ENCODE results near the gene ECM1.

ECM1 gene

DNA sequence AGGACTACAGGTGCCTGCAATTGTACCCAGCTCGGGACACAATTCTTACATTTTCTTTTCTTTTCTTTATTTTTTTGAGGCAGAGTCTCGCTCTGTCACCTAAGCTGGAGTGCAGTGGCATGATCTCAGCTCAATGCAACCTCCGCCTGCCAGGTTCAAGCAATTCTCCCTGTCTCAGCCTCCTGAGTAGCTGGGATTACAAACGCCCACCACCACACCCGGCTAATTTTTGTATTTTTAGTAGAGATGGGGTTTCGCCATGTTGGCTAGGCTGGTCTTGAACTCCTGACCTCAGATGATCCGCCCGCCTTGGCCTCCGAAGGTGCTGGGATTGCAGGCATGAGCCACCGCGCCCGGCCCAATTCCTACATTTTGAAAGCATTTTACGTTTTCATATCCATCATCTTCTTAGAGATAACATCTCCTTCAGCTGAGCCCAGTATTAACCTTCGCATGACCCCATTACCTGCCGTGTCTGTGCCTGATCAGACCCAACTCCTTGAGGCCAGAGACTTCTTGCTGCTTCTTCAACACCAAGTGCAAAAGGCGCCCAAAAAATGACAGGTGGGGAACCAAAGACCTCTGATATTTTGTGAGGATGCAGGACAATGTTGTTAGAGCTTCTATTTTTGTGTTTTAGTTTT, 38.5 kb downstream of the ECM1 start:
- DNase-seq: no peak

DNA sequence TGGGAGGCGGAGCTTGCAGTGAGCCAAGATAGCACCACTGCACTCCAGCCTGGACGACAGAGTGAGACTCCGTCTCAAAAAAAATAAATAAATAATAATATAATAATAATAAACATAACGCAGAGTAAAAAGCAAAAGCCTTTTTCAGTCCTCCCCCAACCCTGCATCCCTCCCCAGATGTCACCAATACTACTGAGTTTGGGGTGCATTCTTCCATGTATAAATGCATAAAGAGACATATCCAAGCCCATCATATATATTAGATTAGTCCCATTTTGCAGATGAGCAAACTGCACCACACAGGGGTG, 40.4 kb downstream of the ECM1 start:
- no peak for DNase-seq

DNA sequence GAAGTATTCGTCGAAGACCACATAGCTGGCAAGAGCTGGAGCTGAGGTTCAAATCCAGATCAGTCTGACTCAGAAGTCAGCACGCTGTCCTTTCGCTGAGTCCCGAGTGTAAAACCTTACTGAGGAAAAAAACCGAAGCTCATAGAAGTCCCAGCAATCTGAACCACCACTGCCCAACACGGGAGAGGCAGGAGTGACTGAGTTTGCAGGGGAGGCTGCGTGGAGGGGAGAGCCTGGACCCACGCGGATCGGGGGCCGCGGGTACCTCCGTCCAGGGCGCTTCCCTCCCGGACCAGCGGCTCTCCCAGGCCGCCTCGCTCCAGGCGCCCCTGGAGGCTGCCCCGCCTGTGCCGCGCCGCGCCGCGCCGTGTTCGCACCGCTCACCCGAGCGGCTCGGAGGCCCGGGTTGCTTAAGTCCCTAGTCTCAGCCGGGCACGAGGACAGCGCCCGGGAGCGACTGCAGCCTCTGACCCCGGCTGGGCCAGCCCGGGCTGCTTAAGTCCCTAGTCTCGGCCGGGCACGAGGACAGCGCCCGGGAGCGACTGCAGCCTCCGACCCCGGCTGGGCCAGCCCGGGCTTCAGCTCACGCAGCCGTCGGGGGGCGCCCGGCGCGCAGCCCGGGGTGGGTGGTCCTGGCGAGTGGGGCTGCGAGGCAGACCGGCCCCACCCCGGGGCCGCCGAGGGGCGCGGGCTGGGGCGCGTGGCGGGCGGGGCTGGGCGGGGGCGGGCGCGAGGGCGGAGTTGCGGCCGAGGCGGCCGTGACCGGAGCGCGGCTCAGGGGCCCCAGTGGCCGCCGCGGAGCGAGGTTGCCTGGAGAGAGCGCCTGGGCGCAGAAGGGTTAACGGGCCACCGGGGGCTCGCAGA, 41.0 kb downstream of the ECM1 start, which contains the start of gene ADAMTSL4:
Gene ADAMTSL4 (plus strand): TSS at position 777 of the 864 bp plus-strand sequence. CDS start 2,881 bp downstream, outside the sequence.
- DNase-seq: no peak

DNA sequence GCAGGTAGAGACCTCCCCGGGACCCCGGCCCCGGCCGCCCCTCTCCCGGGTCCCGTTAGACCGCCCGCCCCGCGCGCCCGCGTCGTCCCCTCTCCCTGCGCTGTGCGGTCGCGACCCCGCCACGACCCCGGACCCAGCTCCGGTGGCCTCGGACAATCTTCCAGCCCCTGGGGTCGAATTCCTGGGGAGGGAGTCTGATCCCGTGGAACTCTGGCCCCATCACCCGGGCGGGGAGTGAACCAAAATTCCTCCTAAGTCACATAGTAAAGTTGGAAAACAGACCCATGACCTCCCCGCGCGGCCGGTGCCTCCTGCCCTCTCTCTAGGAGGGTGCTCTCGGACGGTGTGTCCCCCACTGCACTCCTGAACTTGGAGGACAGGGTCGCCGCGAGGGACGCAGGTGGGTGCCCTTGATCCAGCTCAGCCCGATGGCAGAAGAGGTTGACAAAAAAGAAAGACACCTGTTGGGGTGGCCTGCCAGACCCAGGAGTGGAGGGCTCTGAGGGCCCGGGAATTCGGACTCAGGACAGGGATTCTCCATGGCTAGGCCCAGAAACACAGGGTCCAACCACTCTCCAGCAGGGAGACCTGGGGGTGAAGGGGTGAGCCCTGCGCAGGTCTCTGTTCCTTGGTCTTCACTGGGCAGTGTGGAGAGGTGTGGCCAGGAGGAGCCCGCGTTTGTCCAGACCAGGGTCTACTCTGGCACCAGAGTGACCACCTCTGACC, 41.8 kb downstream of the ECM1 start:
- DNase-seq: no peak

DNA sequence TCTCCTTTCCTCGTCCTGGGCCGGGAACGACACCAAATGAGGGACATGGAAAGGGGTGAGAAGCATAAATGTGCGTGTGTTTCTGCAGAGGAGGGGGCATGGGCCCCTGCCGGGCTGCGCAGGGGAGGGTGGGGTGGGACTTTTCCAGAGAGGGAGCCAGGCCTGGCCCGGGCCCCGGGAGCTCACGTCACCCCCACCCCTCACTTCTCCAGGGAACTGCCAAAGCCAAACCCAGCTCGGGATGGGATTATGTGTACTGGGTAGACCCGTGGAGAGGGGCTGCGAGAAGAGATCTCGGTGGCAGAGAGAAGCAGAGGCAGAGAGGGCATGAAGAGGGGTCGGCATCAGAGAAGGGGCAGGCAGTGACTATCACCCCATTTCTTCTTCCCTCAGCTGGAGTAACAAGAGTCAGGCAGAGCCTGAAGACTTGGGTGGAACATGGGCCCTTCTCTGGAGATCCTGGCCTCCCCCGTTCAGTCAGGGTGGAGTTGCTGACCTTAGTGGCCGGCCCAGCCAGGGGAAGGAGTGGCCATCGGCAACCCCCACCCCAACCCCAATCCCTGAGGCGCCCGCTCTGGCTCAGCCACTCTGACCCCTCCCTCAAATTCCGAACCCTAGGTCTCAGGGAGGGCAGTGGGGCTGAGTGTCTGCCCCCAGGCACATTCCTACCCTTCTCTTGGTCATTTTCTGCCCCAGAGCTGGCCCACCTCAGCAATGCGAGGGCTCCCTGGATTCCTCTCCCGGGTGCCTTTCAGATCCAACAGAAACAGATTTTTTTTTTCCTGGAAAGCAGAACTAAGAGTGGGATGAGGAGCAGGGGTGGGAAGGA, 42.5 kb downstream of the ECM1 start:
- no peak for DNase-seq

DNA sequence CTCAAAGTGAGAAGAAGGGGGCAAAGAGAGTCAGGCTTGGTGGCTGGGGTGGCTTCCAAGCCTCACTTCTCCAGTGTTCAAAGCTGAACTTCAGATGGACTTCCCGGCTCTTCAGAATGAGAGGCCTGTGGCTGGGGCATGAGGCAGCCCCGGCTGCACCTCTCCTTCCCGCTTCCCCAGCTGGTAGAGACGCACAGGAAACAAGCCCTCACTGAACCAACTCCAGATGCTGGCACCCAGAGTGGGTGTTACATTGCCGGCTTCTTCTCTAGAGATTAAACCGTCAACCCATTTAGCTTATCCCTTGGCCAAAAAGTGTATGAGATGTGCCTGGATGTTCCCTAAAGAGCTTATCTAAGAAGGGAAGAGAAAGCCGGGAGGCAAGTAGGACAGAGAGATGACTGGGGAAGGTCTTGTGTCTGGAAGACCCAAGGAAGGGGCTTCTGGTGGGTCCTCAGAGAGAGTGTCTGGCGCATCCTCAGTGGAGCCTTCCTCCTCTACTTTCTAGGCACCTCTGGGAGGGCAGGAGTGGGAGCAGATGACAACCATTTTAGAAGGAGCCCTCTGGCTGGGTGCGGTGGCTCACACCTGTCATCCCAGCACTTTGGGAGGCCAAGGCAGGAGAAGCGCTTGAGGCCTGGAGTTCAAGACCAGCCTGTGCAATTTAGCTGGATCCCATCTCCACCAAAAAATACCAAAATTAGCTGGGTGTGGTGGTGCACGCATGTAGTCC, 43.3 kb downstream of the ECM1 start:
- DNase-seq: no peak

DNA sequence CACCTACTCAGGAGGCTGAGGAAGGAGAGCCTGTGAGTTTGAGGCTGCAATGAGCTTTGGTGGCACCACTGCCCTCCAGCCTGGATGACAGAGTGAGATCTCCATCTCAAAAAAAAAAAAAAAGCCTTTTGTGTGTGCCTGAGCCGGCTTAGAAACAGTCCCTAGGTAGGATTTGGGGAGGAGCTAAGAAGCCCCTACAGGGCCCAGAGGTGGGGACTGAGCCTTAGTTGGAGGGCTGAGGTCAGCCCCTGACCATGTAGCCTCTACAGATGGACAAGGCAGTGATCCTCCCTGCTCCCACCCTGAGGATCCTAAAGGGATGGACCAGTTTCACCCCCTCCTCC, 43.8 kb downstream of the ECM1 start:
- no peak for DNase-seq

DNA sequence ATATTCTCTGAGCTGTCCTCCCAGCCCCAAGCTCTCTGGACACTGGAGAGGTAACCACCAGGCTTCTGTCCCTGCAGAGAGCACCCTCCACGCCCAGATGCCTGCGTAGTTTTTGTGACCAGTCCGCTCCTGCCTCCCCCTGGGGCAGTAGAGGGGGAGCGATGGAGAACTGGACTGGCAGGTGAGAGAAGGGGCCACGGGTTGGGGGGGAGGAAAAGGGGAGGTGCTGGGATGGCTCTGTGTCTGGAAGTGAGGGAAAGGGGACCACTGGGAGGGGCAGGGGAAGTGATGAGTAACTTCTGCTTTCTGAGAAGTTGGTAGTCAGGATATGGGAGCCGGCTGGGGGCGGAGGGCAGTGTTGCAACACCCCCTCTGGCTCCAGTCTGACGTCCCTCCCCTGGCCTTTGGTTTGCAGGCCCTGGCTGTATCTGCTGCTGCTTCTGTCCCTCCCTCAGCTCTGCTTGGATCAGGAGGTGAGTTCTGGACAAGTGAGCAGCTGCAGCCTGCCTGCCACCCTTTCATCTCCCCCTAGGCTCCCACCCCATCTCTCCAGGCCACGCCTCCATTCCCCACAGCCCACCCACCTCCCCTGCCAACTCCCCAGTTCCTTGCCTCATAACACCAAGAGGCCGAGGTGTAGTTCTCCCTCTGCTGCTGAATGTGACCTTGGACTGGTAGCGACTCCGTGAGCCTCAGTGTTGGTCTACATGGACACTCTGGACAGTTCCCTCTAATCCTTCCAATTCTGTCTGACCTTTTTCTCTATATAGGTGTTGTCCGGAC, 44.4 kb downstream of the ECM1 start:
- DNase-seq: no peak

DNA sequence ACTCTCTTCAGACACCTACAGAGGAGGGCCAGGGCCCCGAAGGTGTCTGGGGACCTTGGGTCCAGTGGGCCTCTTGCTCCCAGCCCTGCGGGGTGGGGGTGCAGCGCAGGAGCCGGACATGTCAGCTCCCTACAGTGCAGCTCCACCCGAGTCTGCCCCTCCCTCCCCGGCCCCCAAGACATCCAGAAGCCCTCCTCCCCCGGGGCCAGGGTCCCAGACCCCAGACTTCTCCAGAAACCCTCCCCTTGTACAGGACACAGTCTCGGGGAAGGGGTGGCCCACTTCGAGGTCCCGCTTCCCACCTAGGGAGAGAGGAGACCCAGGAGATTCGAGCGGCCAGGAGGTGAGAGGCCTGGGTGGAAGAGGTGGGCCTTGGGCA, 45.0 kb downstream of the ECM1 start:
- DNase-seq: no peak

DNA sequence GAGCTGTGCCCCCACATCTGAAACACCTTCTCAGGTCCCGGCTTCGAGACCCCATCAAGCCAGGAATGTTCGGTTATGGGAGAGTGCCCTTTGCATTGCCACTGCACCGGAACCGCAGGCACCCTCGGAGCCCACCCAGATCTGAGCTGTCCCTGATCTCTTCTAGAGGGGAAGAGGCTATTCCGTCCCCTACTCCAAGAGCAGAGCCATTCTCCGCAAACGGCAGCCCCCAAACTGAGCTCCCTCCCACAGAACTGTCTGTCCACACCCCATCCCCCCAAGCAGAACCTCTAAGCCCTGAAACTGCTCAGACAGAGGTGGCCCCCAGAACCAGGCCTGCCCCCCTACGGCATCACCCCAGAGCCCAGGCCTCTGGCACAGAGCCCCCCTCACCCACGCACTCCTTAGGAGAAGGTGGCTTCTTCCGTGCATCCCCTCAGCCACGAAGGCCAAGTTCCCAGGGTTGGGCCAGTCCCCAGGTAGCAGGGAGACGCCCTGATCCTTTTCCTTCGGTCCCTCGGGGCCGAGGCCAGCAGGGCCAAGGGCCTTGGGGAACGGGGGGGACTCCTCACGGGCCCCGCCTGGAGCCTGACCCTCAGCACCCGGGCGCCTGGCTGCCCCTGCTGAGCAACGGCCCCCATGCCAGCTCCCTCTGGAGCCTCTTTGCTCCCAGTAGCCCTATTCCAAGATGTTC, 45.6 kb downstream of the ECM1 start:
- no peak for DNase-seq

DNA sequence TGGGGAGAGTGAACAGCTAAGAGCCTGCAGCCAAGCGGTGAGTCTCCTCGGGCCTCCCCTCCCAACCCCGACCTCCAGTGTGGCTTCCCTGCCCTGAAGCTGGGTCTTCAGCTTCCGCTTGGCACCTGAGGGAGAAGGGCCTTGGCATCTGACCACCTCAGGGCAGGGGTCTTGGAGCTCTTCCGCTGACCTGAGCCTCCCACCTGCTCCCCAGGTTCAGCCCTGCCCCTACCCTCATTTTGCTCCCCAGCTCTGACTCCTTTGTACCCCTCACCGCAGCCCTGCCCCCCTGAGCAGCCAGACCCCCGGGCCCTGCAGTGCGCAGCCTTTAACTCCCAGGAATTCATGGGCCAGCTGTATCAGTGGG, 46.2 kb downstream of the ECM1 start:
- DNase-seq: no peak

DNA sequence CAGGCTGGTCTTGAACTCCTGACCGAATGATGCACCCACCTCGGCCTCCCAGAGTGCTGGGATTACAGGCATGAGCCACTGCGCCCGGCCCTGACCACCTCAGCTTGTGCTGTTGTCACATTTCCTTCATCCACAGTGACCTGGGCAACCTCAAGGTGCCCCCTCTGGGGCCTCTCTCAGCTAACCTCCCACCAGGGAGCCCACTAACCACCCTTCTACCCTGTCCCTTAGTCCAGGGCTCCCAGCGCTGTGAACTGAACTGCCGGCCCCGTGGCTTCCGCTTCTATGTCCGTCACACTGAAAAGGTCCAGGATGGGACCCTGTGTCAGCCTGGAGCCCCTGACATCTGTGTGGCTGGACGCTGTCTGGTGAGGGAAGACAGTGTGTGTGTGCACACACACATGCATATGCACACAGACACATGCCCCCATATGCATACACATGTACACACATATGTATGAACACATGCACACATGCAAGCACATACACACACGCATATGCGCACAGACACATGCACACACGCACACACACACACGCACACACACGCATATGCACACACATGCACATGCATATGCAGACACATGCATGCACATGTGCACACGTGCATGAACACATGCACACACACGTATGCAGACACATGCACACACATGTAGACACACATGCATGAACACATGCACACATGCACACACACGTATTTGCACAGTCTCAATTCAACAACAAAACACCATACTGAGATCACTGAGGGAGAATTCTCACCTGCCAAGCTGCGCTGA, 47.5 kb downstream of the ECM1 start:
- no peak for DNase-seq

DNA sequence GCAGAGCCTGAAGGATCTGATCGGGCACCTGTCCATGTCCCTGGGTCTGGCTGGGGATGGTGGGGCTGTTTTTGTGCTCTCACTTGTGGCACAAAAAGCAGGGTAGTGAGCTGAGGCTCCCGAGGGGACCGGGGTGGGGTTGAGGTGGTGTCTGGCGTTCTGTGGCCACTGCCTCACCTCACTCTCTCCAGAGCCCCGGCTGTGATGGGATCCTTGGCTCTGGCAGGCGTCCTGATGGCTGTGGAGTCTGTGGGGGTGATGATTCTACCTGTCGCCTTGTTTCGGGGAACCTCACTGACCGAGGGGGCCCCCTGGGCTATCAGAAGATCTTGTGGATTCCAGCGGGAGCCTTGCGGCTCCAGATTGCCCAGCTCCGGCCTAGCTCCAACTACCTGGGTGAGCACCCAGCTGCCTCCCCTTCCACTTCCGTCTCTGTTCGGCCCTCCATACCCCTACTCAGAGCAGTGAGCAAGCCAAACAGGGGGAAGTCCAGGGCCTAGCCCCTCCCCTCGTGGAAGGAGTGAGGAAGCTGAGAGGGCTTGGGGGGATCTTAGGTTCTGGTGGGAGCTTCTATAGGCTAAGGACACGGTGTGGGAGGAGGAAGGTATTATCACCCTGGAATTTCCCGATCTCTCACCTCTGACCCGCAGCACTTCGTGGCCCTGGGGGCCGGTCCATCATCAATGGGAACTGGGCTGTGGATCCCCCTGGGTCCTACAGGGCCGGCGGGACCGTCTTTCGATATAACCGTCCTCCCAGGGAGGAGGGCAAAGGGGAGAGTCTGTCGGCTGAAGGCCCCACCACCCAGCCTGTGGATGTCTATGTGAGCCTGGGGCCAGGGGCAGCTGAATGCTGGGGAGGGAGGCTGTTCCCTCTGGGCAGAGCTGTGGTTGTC, 48.3 kb downstream of the ECM1 start:
- no peak for DNase-seq

DNA sequence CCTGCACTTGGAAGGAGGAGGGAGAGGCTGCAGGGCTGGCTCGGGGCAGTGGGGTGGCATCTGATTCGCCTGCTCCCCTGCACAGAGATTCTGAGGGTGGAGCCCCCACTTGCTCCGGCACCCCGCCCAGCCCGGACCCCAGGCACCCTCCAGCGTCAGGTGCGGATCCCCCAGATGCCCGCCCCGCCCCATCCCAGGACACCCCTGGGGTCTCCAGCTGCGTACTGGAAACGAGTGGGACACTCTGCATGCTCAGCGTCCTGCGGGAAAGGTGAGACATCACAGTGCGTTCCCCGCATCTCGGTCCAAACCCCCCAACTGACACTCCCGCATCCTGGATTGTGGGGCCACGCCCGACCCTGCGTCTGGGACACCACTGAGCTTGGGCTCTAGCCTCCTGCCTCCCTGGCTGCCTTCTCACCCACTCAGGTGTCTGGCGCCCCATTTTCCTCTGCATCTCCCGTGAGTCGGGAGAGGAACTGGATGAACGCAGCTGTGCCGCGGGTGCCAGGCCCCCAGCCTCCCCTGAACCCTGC, 49.2 kb downstream of the ECM1 start:
- DNase-seq: no peak

DNA sequence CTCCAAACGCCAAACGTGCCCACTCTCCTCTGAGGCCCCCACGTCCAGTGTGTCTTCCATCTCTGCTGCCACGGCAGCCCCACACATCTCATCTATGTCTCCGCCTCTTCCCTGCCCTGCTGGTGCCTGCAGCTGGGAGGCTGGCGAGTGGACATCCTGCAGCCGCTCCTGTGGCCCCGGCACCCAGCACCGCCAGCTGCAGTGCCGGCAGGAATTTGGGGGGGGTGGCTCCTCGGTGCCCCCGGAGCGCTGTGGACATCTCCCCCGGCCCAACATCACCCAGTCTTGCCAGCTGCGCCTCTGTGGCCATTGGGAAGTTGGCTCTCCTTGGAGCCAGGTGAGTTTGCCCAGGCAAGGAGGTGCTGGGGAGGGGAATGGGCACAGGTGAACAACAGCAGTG, 49.9 kb downstream of the ECM1 start:
- no peak for DNase-seq

DNA sequence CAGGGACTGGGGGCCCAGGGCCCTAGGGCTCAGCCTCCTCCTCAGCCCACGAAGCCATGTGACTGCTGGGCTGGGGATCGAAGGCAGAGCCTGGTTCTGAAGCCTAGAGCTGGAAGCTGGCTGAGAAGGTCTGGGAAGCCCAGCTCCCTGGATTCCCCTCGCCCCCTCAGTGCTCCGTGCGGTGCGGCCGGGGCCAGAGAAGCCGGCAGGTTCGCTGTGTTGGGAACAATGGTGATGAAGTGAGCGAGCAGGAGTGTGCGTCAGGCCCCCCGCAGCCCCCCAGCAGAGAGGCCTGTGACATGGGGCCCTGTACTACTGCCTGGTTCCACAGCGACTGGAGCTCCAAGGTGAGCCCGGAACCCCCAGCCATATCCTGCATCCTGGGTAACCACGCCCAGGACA, 50.4 kb downstream of the ECM1 start:
- DNase-seq: no peak

DNA sequence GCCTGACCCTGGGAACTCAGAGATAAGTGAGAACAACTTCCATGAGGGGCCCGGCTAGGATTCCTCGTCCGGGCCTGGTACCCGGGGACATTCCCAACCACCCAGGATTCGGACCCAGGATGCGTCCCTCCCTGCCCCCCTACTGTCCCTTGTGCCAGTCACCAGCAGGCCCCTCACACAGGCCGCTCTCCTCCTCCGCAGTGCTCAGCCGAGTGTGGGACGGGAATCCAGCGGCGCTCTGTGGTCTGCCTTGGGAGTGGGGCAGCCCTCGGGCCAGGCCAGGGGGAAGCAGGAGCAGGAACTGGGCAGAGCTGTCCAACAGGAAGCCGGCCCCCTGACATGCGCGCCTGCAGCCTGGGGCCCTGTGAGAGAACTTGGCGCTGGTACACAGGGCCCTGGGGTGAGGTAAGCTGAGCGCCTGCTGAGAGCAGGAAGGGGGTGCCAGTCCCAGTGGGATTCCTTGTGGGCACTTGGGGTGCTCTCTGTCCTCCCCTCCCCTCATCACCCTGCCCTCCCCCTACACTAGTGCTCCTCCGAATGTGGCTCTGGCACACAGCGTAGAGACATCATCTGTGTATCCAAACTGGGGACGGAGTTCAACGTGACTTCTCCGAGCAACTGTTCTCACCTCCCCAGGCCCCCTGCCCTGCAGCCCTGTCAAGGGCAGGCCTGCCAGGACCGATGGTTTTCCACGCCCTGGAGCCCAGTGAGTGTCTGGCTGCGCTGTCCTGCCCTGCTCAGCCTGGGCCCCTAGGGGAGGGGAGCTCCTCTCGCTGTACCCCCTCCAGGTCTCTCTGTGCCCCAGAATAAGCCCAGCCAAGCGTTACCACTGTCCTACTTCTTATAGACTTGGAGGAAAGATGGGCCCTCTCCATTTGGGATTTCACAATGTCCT, 51.1 kb downstream of the ECM1 start:
- no peak for DNase-seq

DNA sequence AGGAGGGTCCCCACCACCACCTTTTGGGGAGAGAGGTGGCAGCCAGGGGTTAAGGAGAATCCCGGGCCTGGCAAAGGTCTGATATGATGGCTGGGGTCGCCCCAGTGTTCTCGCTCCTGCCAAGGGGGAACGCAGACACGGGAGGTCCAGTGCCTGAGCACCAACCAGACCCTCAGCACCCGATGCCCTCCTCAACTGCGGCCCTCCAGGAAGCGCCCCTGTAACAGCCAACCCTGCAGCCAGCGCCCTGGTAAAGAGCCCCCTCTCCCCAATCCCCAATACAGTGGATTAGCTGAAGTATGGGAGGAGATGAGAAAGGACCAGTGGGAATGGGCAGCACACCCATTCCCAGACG, 51.7 kb downstream of the ECM1 start:
- DNase-seq: no peak
